CD14-positive monocyte (primary cell): ENCODE results near the gene TNIP1. TPM values are rescaled to one million over a fixed set of nuclear protein-coding genes. Genes with fewer than 3 reads are reported as not detected.

Source experiments
- DNase-seq, 3 donors: peaks; one replicate each; pipeline ENCODE4 v3.0.0-alpha.2; 2011 to 2022
- H2AFZ ChIP-seq: 2 replicates; pipeline ENCODE4 v1.6.0; 2012; ENCODE audit warnings: mild to moderate bottlenecking, low read depth, low read length, inconsistent platforms; ENCODE audit not compliant: insufficient read depth, poor library complexity, severe bottlenecking
- H3K27ac ChIP-seq, 2 donors: 1 replicate in 1 of 2; 2 replicates in 1 of 2; pipeline ENCODE4 v1.5.1; 2012 to 2013; ENCODE audit warnings: low read length in 2 of 2, control low read depth in 1 of 2, inconsistent platforms in 1 of 2, low read depth in 1 of 2, mild to moderate bottlenecking in 1 of 2
- H3K27me3 ChIP-seq, 2 donors: one replicate each; pipeline versions ENCODE4 v1.6.0 to v1.6.1; 2011 to 2013; ENCODE audit warnings: low read length in 2 of 2; ENCODE audit not compliant: control insufficient read depth in 2 of 2, insufficient read depth in 2 of 2
- H3K36me3 ChIP-seq, 2 donors: replicated peaks in 1 of 2; 1 replicate in 1 of 2; 2 replicates in 1 of 2; pipeline versions ENCODE4 v1.5.1 to v1.6.1; 2012 to 2013; ENCODE audit warnings: low read length in 2 of 2, control low read depth in 1 of 2, inconsistent platforms in 1 of 2, mild to moderate bottlenecking in 1 of 2; ENCODE audit not compliant: insufficient read depth in 2 of 2, control insufficient read depth in 1 of 2
- H3K4me1 ChIP-seq, 2 donors: 1 replicate in 1 of 2; 2 replicates in 1 of 2; pipeline versions ENCODE4 v1.5.1 to v1.6.1; 2012 to 2013; ENCODE audit warnings: low read length in 2 of 2, control low read depth in 1 of 2, inconsistent platforms in 1 of 2, mild to moderate bottlenecking in 1 of 2, moderate library complexity in 1 of 2; ENCODE audit not compliant: insufficient read depth in 2 of 2, control insufficient read depth in 1 of 2
- H3K4me2 ChIP-seq: replicated peaks from 2 replicates; pipeline ENCODE3; 2012; ENCODE audit warnings: low read length, moderate library complexity, mild to moderate bottlenecking; ENCODE audit not compliant: poor library complexity, severe bottlenecking; ENCODE audit errors: extremely low read depth
- H3K4me3 ChIP-seq, 3 experiments: fragments of 200-600 bp in 1 of 3; sonication (generic) in 1 of 3; replicated peaks in 1 of 3; 1 replicate in 2 of 3; 2 replicates in 1 of 3; pipeline ENCODE4 v1.5.1; 2011 to 2013; ENCODE audit warnings: low read length in 3 of 3, mild to moderate bottlenecking in 3 of 3, control low read depth in 2 of 3, low read depth in 2 of 3, inconsistent platforms in 1 of 3, moderate library complexity in 1 of 3
- H3K79me2 ChIP-seq: 2 replicates; pipeline ENCODE4 v1.6.0; 2012; ENCODE audit warnings: mild to moderate bottlenecking, control low read depth, inconsistent platforms, low read length, moderate library complexity; ENCODE audit not compliant: insufficient read depth
- H3K9ac ChIP-seq: 2 replicates; pipeline ENCODE4 v1.6.0; 2017; ENCODE audit warnings: low read length, mild to moderate bottlenecking; ENCODE audit not compliant: insufficient read depth, poor library complexity, severe bottlenecking
- H3K9me3 ChIP-seq, 2 donors: replicated peaks in 1 of 2; 1 replicate in 1 of 2; 2 replicates in 1 of 2; pipeline versions ENCODE4 v1.5.1 to v1.6.1; 2012 to 2013; ENCODE audit warnings: low read length in 2 of 2, control low read depth in 1 of 2; ENCODE audit not compliant: control insufficient read depth in 1 of 2, insufficient read depth in 1 of 2
- H4K20me1 ChIP-seq: 2 replicates; pipeline ENCODE4 v1.6.0; 2012; ENCODE audit warnings: mild to moderate bottlenecking, low read length, control low read depth, moderate library complexity; ENCODE audit not compliant: insufficient read depth
- H3K27ac Mint-ChIP-seq, 7 donors: one replicate each; pipeline ENCODE4 v1.8.0; 2020; ENCODE audit warnings: mild to moderate bottlenecking in 7 of 7, mixed read lengths in 7 of 7, moderate library complexity in 6 of 7, inconsistent platforms in 2 of 7
- H3K27me3 Mint-ChIP-seq, 3 donors: one replicate each; pipeline ENCODE4 v1.8.0; 2021 to 2022; ENCODE audit warnings: low read depth in 3 of 3, mild to moderate bottlenecking in 3 of 3, mixed read lengths in 3 of 3, moderate library complexity in 3 of 3, inconsistent platforms in 1 of 3
- H3K36me3 Mint-ChIP-seq, 2 donors: one replicate each; pipeline ENCODE4 v1.8.0; 2020; ENCODE audit warnings: mixed read lengths in 2 of 2, inconsistent platforms in 1 of 2, mild to moderate bottlenecking in 1 of 2
- H3K4me1 Mint-ChIP-seq: one replicate; pipeline ENCODE4 v1.8.0; 2020; ENCODE audit warnings: mild to moderate bottlenecking, mixed read lengths
- H3K4me3 Mint-ChIP-seq, 2 donors: one replicate each; pipeline ENCODE4 v1.8.0; 2020; ENCODE audit warnings: mild to moderate bottlenecking in 2 of 2, mixed read lengths in 2 of 2, moderate library complexity in 1 of 2
- H3K9me3 Mint-ChIP-seq, 7 donors: one replicate each; pipeline ENCODE4 v1.8.0; 2020 to 2022; ENCODE audit warnings: mixed read lengths in 7 of 7, mild to moderate bottlenecking in 6 of 7, moderate library complexity in 6 of 7, inconsistent platforms in 2 of 7
- CTCF ChIP-seq: fragments of 200-600 bp; IDR thresholded peaks from one replicate; pipeline ENCODE4 v1.8.0; 2022; ENCODE audit warnings: antibody characterized with exemption, mild to moderate bottlenecking
- WGBS: methylation state at CpG from one replicate; pipeline ENCODE4 v1.1.5; 2013; ENCODE audit warnings: missing lambda C conversion rate; ENCODE audit not compliant: insufficient coverage; 5-methylcytosine and 5-hydroxymethylcytosine counted together
- intact Hi-C, 2 donors: fragments of 100-400 bp; cut with micrococcal nuclease; formaldehyde crosslinking; loops; one replicate each; pipeline versions ENCODE4 v1.15.0 to v1.15.1; 2023
- polyA plus RNA-seq, 3 donors: library from polyadenylated mRNA; depleted of rRNA in 1 of 3; unstranded in 2 of 3; stranded (reverse) in 1 of 3; fragments of 300-500 nt in 2 of 3; fragments of >200 nt in 1 of 3; fragmentation: Illumina TruSeq in 2 of 3; gene quantifications; 1 replicate in 2 of 3; 2 replicates in 1 of 3; pipeline ENCODE4 v1.2.3, GENCODE V29; 2012 to 2021

Gene TNIP1
- polyA plus RNA-seq, 3 donors = 30.8 to 108 (median 46.4) TPM

- peaks cover 92% of the 10 kb centered on the region for H3K4me1 Mint-ChIP-seq
- H4K20me1 ChIP-seq = peaks cover 4% of the 10 kb centered on the region
- H2AFZ ChIP-seq = no peak overlapping the region
- peak; percentile 90 to 97 (median 92) for DNase-seq
- H3K27ac ChIP-seq = peak overlapping the region; percentile 94 to 96
- H3K4me2 ChIP-seq = peak overlapping the region; percentile 50
- H3K36me3 ChIP-seq = no peaks in the 10 kb centered on the region
- intact Hi-C loops = loop anchor here (2.0 to 5.0 kb wide), 2 partner anchors 13 to 37 kb away; partner anchors contain the start of gene TNIP1 (in 1 of the 2)
- peaks cover 6 to 10% of the 10 kb centered on the region in 2 donors for H3K36me3 Mint-ChIP-seq
- peaks cover 3% of the 10 kb centered on the region for H3K79me2 ChIP-seq
- H3K4me3 Mint-ChIP-seq = peak overlapping the region; percentile 72 to 76
- H3K27ac Mint-ChIP-seq = peak overlapping the region; percentile 98 to 100 (median 100)
- WGBS = 13% methylated on average over 6 of the region's 12 CpGs
- peaks cover 88 to 97% of the 10 kb centered on the region in 2 donors for H3K4me1 ChIP-seq
- peak overlapping the region in 1 of 3 experiments; percentile 23 for H3K4me3 ChIP-seq
- peaks cover 0 to 2% (median 0%) of the 10 kb centered on the region in 7 donors for H3K9me3 Mint-ChIP-seq
- H3K9me3 ChIP-seq = no peaks in the 10 kb centered on the region
- TF ChIP-seq CTCF = no peak
- H3K9ac ChIP-seq = peak overlapping the region; percentile 70
- H3K27me3 Mint-ChIP-seq = no peaks in the 10 kb centered on the region
- H3K27me3 ChIP-seq = no peaks in the 10 kb centered on the region
These were observed 13.4 kb upstream of the TNIP1 start for GRCh38 chr5:151094030-151094851.

- H3K36me3 Mint-ChIP-seq = peaks cover 6% of the 10 kb centered on the region in 2 donors
- peaks cover 88 to 97% of the 10 kb centered on the region in 2 donors for H3K4me1 ChIP-seq
- TF ChIP-seq CTCF = no peak
- peak overlapping the region; percentile 94 to 96 for H3K27ac ChIP-seq
- no peaks in the 10 kb centered on the region for H3K36me3 ChIP-seq
- no peaks in the 10 kb centered on the region for H3K27me3 ChIP-seq
- peak overlapping the region; percentile 72 to 76 for H3K4me3 Mint-ChIP-seq
- peak overlapping the region; percentile 50 for H3K4me2 ChIP-seq
- H3K79me2 ChIP-seq = peaks cover 3% of the 10 kb centered on the region
- peaks cover 0 to 2% (median 0%) of the 10 kb centered on the region in 7 donors for H3K9me3 Mint-ChIP-seq
- H2AFZ ChIP-seq = no peak overlapping the region
- intact Hi-C loops = loop anchor here (5.0 kb wide), 1 partner anchor 36 kb away; no protein-coding TSS in a partner anchor
- 0% methylated on average over 2 of the region's 2 CpGs for WGBS
- peaks cover 92% of the 10 kb centered on the region for H3K4me1 Mint-ChIP-seq
- peak; percentile 78 to 99 (median 95) for DNase-seq
- H3K27me3 Mint-ChIP-seq = peaks cover 0 to under 1% (median 0%) of the 10 kb centered on the region in 3 donors
- H4K20me1 ChIP-seq = peaks cover 4% of the 10 kb centered on the region
- H3K9me3 ChIP-seq = no peaks in the 10 kb centered on the region
- peak overlapping the region; percentile 98 to 100 (median 100) for H3K27ac Mint-ChIP-seq
- H3K4me3 ChIP-seq = peak overlapping the region in 1 of 3 experiments; percentile 23
- H3K9ac ChIP-seq = peak overlapping the region; percentile 70
These were observed 12.6 kb upstream of the TNIP1 start for GRCh38 chr5:151093476-151093889.
